HUDEP-2 (cell line): ENCODE results near the gene PHF3.

ENCODE experiments used
- DNase-seq, 76 experiments: peaks; one replicate each; lab custom pipeline; 2025; ENCODE audit not compliant: unreplicated experiment in 76 of 76; lab: John Stamatoyannopoulos, UW

Gene PHF3

GRCh38 chr6:63640062-63640461 lies 4.5 kb downstream of the PHF3 start:
- DNase-seq, result no peak

GRCh38 chr6:63643862-63644261 lies 8.3 kb downstream of the PHF3 start:
- no peak for DNase-seq

- DNase-seq, result no peak
Measured at GRCh38 chr6:63644668-63645326, 9.2 kb downstream of the PHF3 start.

GRCh38 chr6:63649269-63649668 lies 13.7 kb downstream of the PHF3 start:
- no peak for DNase-seq

- no peak for DNase-seq
Measured at GRCh38 chr6:63649847-63650265, 14.3 kb downstream of the PHF3 start.

GRCh38 chr6:63652980-63653379 lies 17.4 kb downstream of the PHF3 start:
- no peak for DNase-seq

GRCh38 chr6:63660757-63661156 lies 25.2 kb downstream of the PHF3 start:
- peak in 1 of 76 experiments; percentile 3 for DNase-seq

- no peak for DNase-seq
Measured at GRCh38 chr6:63661769-63662168, 26.2 kb downstream of the PHF3 start.

GRCh38 chr6:63663147-63663955 lies 27.7 kb downstream of the PHF3 start:
- peak in 1 of 76 experiments; percentile 14 for DNase-seq

GRCh38 chr6:63663956-63664281 lies 28.3 kb downstream of the PHF3 start:
- no peak for DNase-seq

GRCh38 chr6:63671098-63671754 lies 35.6 kb downstream of the PHF3 start:
- no peak for DNase-seq

GRCh38 chr6:63672582-63673129 lies 37.1 kb downstream of the PHF3 start:
- no peak for DNase-seq

- DNase-seq, result no peak
Measured at GRCh38 chr6:63673692-63674091, 38.1 kb downstream of the PHF3 start.

- DNase-seq, result no peak
Measured at GRCh38 chr6:63674635-63675034, 39.0 kb downstream of the PHF3 start.

GRCh38 chr6:63675138-63675537 lies 39.5 kb downstream of the PHF3 start:
- DNase-seq, result no peak

- no peak for DNase-seq
Measured at GRCh38 chr6:63676412-63677114, 41.0 kb downstream of the PHF3 start.

- no peak for DNase-seq
Measured at GRCh38 chr6:63677282-63677681, 41.7 kb downstream of the PHF3 start.

GRCh38 chr6:63683071-63683603 lies 47.5 kb downstream of the PHF3 start:
- DNase-seq, result no peak

GRCh38 chr6:63685446-63686379 lies 50.1 kb downstream of the PHF3 start:
- DNase-seq, result no peak

- no peak for DNase-seq
Measured at GRCh38 chr6:63689421-63689820, 53.8 kb downstream of the PHF3 start.
